Endothelial cell of umbilical vein (primary cell): ENCODE measurements around the gene LTBP2.

Experiments used
- CTCF ChIP-seq, 2 donors: IDR thresholded peaks; 1 replicate in 1 of 2; 2 replicates in 1 of 2; pipeline ENCODE4 v1.5.1; 2011; ENCODE audit warnings: low read length in 2 of 2, mild to moderate bottlenecking in 2 of 2, moderate library complexity in 2 of 2, control low read depth in 1 of 2, inconsistent platforms in 1 of 2, low read depth in 1 of 2; ENCODE audit not compliant: insufficient read depth in 1 of 2; ENCODE audit errors: extremely low read depth in 1 of 2
- EZH2 ChIP-seq: IDR thresholded peaks from 2 replicates; pipeline ENCODE4 v1.6.1; 2012; ENCODE audit warnings: borderline replicate concordance, low read depth, mild to moderate bottlenecking, moderate library complexity, low read length, inconsistent platforms; ENCODE audit not compliant: severe bottlenecking
- MYC ChIP-seq: IDR thresholded peaks from one replicate; pipeline ENCODE4 v1.6.1; 2011; ENCODE audit warnings: mild to moderate bottlenecking, low read depth, low read length
- POLR2A ChIP-seq: IDR thresholded peaks from 2 replicates; pipeline ENCODE4 v1.6.1; 2012; ENCODE audit warnings: low read depth, mild to moderate bottlenecking, control low read depth, low read length
- POLR2AphosphoS5 ChIP-seq: IDR thresholded peaks from 2 replicates; pipeline ENCODE4 v1.6.1; 2012; ENCODE audit warnings: low read depth, mild to moderate bottlenecking, control low read depth, low read length, moderate library complexity; ENCODE audit not compliant: insufficient read depth
- TF ChIP-seq, protein P1 (sequence below): IDR thresholded peaks from 2 replicates; pipeline ENCODE4 v1.6.1; 2011; ENCODE audit not compliant: insufficient read depth, insufficient read length

DNA sequence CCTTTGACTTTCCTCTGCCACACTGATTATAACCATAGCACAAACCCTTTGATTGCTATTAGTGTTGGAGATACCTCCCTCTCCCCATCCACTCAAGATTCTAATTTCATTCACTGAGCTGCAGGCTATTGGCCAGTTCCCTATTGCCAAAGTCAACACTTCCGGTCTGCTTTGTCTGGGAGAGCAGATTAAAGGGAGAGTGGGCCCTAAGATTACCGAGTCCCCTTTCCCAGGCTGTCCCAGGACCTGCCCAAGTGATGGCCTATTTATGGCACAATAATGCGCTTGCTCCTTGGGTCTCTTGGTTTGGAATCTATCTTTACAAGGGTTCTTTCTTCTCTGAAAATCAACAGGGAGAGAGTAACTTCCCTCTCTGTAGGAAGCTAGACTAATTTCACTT is 42.9 kb upstream of the LTBP2 start:
- TF ChIP-seq CTCF (IDR thresholded peaks at IDR 0.05; ENCODE audit: extremely low read depth in 1 of 2, insufficient read depth in 1 of 2, low read depth in 1 of 2, low read length in 2 of 2) = no peak
- no peak for TF ChIP-seq POLR2A
- TF ChIP-seq, protein P1, sequence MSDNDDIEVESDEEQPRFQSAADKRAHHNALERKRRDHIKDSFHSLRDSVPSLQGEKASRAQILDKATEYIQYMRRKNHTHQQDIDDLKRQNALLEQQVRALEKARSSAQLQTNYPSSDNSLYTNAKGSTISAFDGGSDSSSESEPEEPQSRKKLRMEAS = no peak
- TF ChIP-seq POLR2AphosphoS5 = no peak
- no peak for TF ChIP-seq EZH2
- TF ChIP-seq MYC = no peak
